ENCODE measurements around the gene POLR2L. TPM values are rescaled to one million over a fixed set of nuclear protein-coding genes. Genes with fewer than 3 reads are reported as not detected.

The POLR2L gene
- total and polyA plus RNA-seq, 2 of the 13 experiments (the other 11 are each of a cell fraction or from before 2014, with no cell fraction given), result 104 to 114 TPM

- TF ChIP-seq ZNF597 (CRISPR knock-in tag; IDR thresholded peaks at IDR 0.05) (no peak), UBTF (CRISPR knock-in tag; IDR thresholded peaks at IDR 0.05) (peak; percentile 53; the same call in 1 of the 2 replicates), MXD1 (CRISPR knock-in tag; IDR thresholded peaks at IDR 0.05) (no peak), JUN (CRISPR knock-in tag; IDR thresholded peaks at IDR 0.05) (no peak), RBAK (CRISPR knock-in tag; IDR thresholded peaks at IDR 0.05) (no peak), PATZ1 (CRISPR knock-in tag; IDR thresholded peaks at IDR 0.05) (0 out of 2 replicates have a peak, but pooled peaks have one; percentile 20), ZNF558 (CRISPR knock-in tag; IDR thresholded peaks at IDR 0.05; ENCODE audit: borderline replicate concordance) (no peak), ZFP62 (CRISPR knock-in tag; IDR thresholded peaks at IDR 0.05) (0 out of 2 replicates have a peak, but pooled peaks have one; percentile 43), IRF9 (CRISPR knock-in tag; IDR thresholded peaks at IDR 0.05; ENCODE audit: borderline replicate concordance) (0 out of 2 replicates have a peak, but pooled peaks have one; percentile 5), ZNF703 (CRISPR knock-in tag; IDR thresholded peaks at IDR 0.05; ENCODE audit: borderline replicate concordance) (no peak; the same call in 1 of the 2 replicates), ZFX (CRISPR knock-in tag; IDR thresholded peaks at IDR 0.05; ENCODE audit: low read depth) (no peak), ZNF564 (CRISPR knock-in tag; IDR thresholded peaks at IDR 0.05) (no peak), ZNF790 (CRISPR knock-in tag; IDR thresholded peaks at IDR 0.05; ENCODE audit: borderline replicate concordance) (no peak), DNMT3B (CRISPR knock-in tag; conservative IDR thresholded peaks at IDR 0.05) (no peak), EP300 (IDR thresholded peaks at IDR 0.05; ENCODE audit: low read depth in 2 of 2, low read length in 2 of 2) (no peak), EP300 (CRISPR knock-in tag; IDR thresholded peaks at IDR 0.05; ENCODE audit: borderline replicate concordance) (no peak), ZNF317 (CRISPR knock-in tag; IDR thresholded peaks at IDR 0.05) (no peak), YY1 (IDR thresholded peaks at IDR 0.05; ENCODE audit: insufficient read depth, insufficient replicate concordance, low read depth, low read length) (peak; percentile 40)
- TF ChIP-seq, protein P1, sequence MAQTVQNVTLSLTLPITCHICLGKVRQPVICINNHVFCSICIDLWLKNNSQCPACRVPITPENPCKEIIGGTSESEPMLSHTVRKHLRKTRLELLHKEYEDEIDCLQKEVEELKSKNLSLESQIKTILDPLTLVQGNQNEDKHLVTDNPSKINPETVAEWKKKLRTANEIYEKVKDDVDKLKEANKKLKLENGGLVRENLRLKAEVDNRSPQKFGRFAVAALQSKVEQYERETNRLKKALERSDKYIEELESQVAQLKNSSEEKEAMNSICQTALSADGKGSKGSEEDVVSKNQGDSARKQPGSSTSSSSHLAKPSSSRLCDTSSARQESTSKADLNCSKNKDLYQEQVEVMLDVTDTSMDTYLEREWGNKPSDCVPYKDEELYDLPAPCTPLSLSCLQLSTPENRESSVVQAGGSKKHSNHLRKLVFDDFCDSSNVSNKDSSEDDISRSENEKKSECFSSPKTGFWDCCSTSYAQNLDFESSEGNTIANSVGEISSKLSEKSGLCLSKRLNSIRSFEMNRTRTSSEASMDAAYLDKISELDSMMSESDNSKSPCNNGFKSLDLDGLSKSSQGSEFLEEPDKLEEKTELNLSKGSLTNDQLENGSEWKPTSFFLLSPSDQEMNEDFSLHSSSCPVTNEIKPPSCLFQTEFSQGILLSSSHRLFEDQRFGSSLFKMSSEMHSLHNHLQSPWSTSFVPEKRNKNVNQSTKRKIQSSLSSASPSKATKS (CRISPR knock-in tag; IDR thresholded peaks at IDR 0.05), result no peak
Observed at GRCh38 chr11:798093-798713, 44.1 kb downstream of the POLR2L start, which contains the start of gene SLC25A22 (continued).
